GM10266 (cell line): ENCODE results near the gene DNPEP.

Source experiments
- DNase-seq: peaks from one replicate; pipeline ENCODE4 v3.0.0; 2012; ENCODE audit errors: extremely low spot score
- CTCF ChIP-seq: IDR thresholded peaks from 2 replicates; pipeline ENCODE4 v1.5.1; 2012; ENCODE audit warnings: mild to moderate bottlenecking, low read depth; ENCODE audit not compliant: control insufficient read depth, insufficient read depth; ENCODE audit errors: missing control alignments

DNPEP gene

GRCh38 chr2:219335373-219335786 is 52.3 kb downstream of the DNPEP start:
- DNase-seq, result no peak
- TF ChIP-seq CTCF, result no peak

- no peak for TF ChIP-seq CTCF
- no peak for DNase-seq
These were observed 53.6 kb downstream of the DNPEP start for GRCh38 chr2:219334076-219334475.

GRCh38 chr2:219332542-219332941 is 55.2 kb downstream of the DNPEP start, which contains the start of gene RESP18:
Gene RESP18 (minus strand): TSS chr2:219332744.
- TF ChIP-seq CTCF, result no peak
- DNase-seq, result no peak

- no peak for DNase-seq
- TF ChIP-seq CTCF, result no peak
These were observed 56.0 kb downstream of the DNPEP start for GRCh38 chr2:219331560-219332213.

- no peak for TF ChIP-seq CTCF
- DNase-seq, result no peak
These were observed 60.0 kb downstream of the DNPEP start for GRCh38 chr2:219327719-219328118.

GRCh38 chr2:219325657-219326315 is 61.9 kb downstream of the DNPEP start:
- TF ChIP-seq CTCF, result no peak
- DNase-seq, result no peak

- no peak for TF ChIP-seq CTCF
- DNase-seq, result no peak
These were observed 62.6 kb downstream of the DNPEP start for GRCh38 chr2:219325136-219325535.
